BJ (cell line): Measurements from ENCODE around the gene LRMDA. TPM values are rescaled to one million over a fixed set of nuclear protein-coding genes. Genes with fewer than 3 reads are reported as not detected.

Experiments used
- CTCF ChIA-PET: fragments of 350-600 bp; formaldehyde crosslinking; extraction: SDS; loops from one replicate; lab custom pipeline; 2021; ENCODE audit warnings: antibody characterized with exemption, inconsistent platforms; lab: Yijun Ruan, JAX
- POLR2A ChIA-PET: fragments of 300-600 bp; sonication (Branson Sonifier 250); formaldehyde crosslinking; extraction: SDS; loops from one replicate; lab custom pipeline; 2021; ENCODE audit warnings: antibody characterized with exemption; lab: Charles Lee
- DNase-seq: peaks from one replicate; pipeline ENCODE4 v3.0.0-alpha.2; 2011; ENCODE audit warnings: low read depth
- H3K27me3 ChIP-seq: 2 replicates; pipeline ENCODE4 v1.6.0; 2011; ENCODE audit warnings: low read length; ENCODE audit not compliant: control insufficient read depth, insufficient read depth
- H3K36me3 ChIP-seq: 2 replicates; pipeline ENCODE4 v1.5.1; 2011; ENCODE audit warnings: low read length; ENCODE audit not compliant: control insufficient read depth, insufficient read depth
- H3K4me3 ChIP-seq: 2 replicates; pipeline ENCODE4 v1.5.1; 2011; ENCODE audit warnings: low read depth, mild to moderate bottlenecking, control low read depth, low read length
- polyA plus RNA-seq: library from polyadenylated mRNA; depleted of rRNA; stranded (reverse); fragments of >200 nt; gene quantifications from 2 replicates; pipeline ENCODE4 v1.2.3, GENCODE V29; 2011
- TF ChIP-seq, protein P1 (sequence below): IDR thresholded peaks from 2 replicates; pipeline ENCODE4 v1.5.1; 2011; ENCODE audit warnings: low read depth, mild to moderate bottlenecking, control low read depth, inconsistent platforms, low read length, moderate library complexity; ENCODE audit not compliant: insufficient read depth

Gene LRMDA
- polyA plus RNA-seq, 1 experiment, result not detected

GRCh38 chr10:75452997-75453396, 21.6 kb downstream of the LRMDA start:
- POLR2A ChIA-PET, result no interaction called here

GRCh38 chr10:75456122-75456521, 24.7 kb downstream of the LRMDA start:
- no peak for DNase-seq
- Histone ChIP-seq H3K36me3 (no peaks in the 10 kb centered on the region), H3K4me3 (no peak overlapping the region), H3K27me3 (no peaks in the 10 kb centered on the region)
- TF ChIP-seq, protein P1, sequence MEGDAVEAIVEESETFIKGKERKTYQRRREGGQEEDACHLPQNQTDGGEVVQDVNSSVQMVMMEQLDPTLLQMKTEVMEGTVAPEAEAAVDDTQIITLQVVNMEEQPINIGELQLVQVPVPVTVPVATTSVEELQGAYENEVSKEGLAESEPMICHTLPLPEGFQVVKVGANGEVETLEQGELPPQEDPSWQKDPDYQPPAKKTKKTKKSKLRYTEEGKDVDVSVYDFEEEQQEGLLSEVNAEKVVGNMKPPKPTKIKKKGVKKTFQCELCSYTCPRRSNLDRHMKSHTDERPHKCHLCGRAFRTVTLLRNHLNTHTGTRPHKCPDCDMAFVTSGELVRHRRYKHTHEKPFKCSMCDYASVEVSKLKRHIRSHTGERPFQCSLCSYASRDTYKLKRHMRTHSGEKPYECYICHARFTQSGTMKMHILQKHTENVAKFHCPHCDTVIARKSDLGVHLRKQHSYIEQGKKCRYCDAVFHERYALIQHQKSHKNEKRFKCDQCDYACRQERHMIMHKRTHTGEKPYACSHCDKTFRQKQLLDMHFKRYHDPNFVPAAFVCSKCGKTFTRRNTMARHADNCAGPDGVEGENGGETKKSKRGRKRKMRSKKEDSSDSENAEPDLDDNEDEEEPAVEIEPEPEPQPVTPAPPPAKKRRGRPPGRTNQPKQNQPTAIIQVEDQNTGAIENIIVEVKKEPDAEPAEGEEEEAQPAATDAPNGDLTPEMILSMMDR, result no peak
- POLR2A ChIA-PET, result no interaction called here
- CTCF ChIA-PET, result no interaction called here

More at GRCh38 chr10:75452997-75453396, 21.6 kb downstream of the LRMDA start:
- Histone ChIP-seq H3K27me3 (no peaks in the 10 kb centered on the region; the same call in 1 of the 2 replicates), H3K4me3 (no peak overlapping the region), H3K36me3 (no peaks in the 10 kb centered on the region)
- DNase-seq, result no peak
- TF ChIP-seq, protein P1, result no peak
- CTCF ChIA-PET, result interaction anchor here (1.3 kb wide), 1 partner anchor 12 kb away, joined by 3 read pairs; no protein-coding TSS in a partner anchor

DNA sequence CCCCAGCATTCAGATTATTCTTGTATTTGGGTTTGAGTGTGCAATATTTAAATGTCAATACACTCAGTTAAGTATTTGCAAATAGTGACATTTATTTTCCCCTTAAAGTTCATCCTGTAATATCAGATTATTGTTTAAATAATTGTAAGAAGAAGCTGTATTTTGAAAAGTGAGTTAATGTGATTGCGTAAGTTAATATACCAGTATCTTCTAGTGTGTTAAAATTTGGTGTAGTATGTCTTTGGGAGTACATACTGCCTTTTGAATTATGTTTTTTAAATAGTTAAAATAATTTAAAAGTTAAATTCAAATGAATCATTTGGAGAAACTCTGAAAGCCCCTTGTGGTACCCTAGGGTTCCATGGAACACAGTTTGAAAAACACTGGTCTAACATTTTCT, 28.6 kb downstream of the LRMDA start:
- Histone ChIP-seq H3K36me3 (no peaks in the 10 kb centered on the region), H3K27me3 (no peaks in the 10 kb centered on the region), H3K4me3 (no peak overlapping the region)
- ChIA-PET CTCF (no interaction called here), POLR2A (no interaction called here)
- DNase-seq, result no peak
- TF ChIP-seq, protein P1, result no peak

DNA sequence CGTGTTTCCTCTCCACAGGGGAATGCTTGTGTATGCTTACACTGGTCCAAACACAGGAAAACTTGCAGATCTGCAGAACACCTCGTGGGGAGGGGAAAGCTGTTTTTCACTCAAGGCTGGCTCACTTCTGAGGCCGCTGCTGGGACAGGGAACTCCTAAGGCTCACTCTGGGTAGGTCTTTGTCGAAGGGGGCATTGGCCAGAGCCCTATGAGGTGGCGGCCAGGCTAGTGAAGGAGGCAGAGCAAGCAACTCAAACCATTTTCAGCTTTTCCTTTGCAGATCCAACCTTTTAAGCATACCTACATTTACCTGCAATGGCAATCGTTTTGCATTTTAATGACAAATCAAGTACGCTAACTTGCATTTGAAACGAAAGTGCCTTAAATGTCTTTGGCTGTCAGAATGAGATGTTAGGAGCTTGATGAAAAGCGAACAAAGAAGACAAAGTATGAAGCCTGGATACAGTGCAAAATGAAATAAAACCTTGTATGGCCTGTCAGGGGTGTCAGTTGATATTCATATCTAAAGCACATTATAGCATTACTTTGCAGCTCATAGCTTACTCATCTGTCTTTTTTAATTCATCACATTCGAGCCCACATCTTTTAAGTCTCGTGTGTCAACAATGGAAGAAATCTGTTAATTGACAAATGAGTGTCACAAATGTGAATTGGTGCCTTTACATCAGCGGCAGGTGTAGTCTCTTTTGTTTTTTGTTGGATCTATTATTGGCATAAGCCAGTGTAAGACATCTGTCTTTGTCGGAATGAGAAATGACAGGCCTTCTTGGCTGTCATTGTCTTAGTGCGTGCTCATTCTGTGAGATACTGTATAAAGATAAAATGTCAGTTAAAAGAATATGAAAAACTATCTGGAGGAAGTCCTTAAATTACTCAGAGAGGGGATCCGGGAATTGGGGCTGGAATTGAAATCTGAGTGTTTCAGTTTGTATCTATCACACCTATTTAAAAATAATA, 30.5 kb downstream of the LRMDA start:
- ChIA-PET CTCF (no interaction called here), POLR2A (no interaction called here)

GRCh38 chr10:75462865-75463264, 31.4 kb downstream of the LRMDA start:
- TF ChIP-seq, protein P1, result no peak
- Histone ChIP-seq H3K4me3 (no peak overlapping the region), H3K36me3 (no peaks in the 10 kb centered on the region), H3K27me3 (no peaks in the 10 kb centered on the region)
- no peak for DNase-seq
- POLR2A ChIA-PET, result no interaction called here
- CTCF ChIA-PET, result interaction anchor here (0.6 kb wide), 2 partner anchors 11 to 199 kb away, joined by 3 to 4 read pairs; no protein-coding TSS in a partner anchor

More for the DNA sequence above, 30.5 kb downstream of the LRMDA start:
- DNase-seq, result no peak
- Histone ChIP-seq H3K4me3 (no peak overlapping the region), H3K27me3 (no peaks in the 10 kb centered on the region), H3K36me3 (no peaks in the 10 kb centered on the region)
- TF ChIP-seq, protein P1, result no peak
